ENCODE data around the gene SMURF2.
A peak's percentile ranks its signal among the peaks of the same experiment; 100 is the strongest.

The SMURF2 gene

DNA sequence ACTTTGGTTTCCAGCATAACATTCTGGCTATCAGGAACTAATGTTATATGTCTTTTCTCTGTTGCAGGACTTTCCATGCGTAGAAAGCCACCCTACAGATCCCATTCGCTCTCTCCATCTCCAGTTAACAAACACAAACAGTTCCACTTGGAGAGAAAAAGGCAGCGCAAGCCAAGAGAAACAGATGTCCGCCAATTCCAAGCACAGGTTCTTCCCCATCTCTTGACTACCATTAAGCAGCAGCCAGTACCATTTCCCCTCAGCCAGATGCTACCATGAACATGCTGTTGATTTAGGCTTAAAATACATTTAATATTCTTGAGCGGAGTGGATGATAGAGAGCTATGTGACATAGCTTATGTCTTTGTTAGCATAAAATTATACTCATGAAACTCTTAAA, 132.9 kb downstream of the SMURF2 start:
- H3K36me3 Mint-ChIP-seq, result peaks cover 23% of the 10 kb centered on the region
- H3K4me3 Mint-ChIP-seq, result no peak overlapping the region
- no peaks in the 10 kb centered on the region for H3K9me3 Mint-ChIP-seq
- no peaks in the 10 kb centered on the region for H3K27me3 Mint-ChIP-seq
- no peaks in the 10 kb centered on the region for H3K4me1 Mint-ChIP-seq
- H3K27ac Mint-ChIP-seq, result peak overlapping the region; percentile 31

DNA sequence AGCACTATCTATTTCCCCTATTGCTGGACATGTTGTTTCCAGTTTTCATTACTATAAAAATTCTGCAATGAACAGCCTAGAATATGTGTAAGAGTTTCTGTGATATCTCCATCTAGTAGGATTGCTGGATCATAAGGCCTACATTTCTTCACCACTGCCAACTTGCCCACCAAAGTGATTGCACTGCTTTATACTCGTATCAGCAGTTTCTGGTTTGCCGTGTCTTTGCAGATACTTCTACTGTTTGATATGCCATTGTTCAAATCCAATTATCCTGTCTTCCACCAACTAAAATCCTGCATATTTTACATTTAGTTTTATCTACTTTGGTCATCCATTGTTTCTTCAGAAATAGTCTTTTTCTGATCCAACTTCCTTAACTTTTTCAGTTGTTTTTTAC, 134.2 kb downstream of the SMURF2 start:
- Mint-ChIP-seq H3K36me3 (peaks cover 26% of the 10 kb centered on the region), H3K4me1 (no peaks in the 10 kb centered on the region), H3K4me3 (no peak overlapping the region), H3K27ac (no peak overlapping the region), H3K27me3 (no peaks in the 10 kb centered on the region), H3K9me3 (no peaks in the 10 kb centered on the region)

- peaks cover 12% of the 10 kb centered on the region for H3K4me1 Mint-ChIP-seq
- no peaks in the 10 kb centered on the region for H3K9me3 Mint-ChIP-seq
- no peak overlapping the region for H3K4me3 Mint-ChIP-seq
- H3K27ac Mint-ChIP-seq, result no peak overlapping the region
- H3K27me3 Mint-ChIP-seq, result no peaks in the 10 kb centered on the region
- H3K36me3 Mint-ChIP-seq, result peaks cover 11% of the 10 kb centered on the region
Observed at GRCh38 chr17:64520359-64520758, 141.7 kb downstream of the SMURF2 start.

- H3K4me1 Mint-ChIP-seq, result peaks cover 18% of the 10 kb centered on the region
- H3K36me3 Mint-ChIP-seq, result peaks cover 11% of the 10 kb centered on the region
- H3K27ac Mint-ChIP-seq, result no peak overlapping the region
- no peaks in the 10 kb centered on the region for H3K9me3 Mint-ChIP-seq
- H3K27me3 Mint-ChIP-seq, result no peaks in the 10 kb centered on the region
- no peak overlapping the region for H3K4me3 Mint-ChIP-seq
Observed at GRCh38 chr17:64519601-64520000, 142.5 kb downstream of the SMURF2 start.

DNA sequence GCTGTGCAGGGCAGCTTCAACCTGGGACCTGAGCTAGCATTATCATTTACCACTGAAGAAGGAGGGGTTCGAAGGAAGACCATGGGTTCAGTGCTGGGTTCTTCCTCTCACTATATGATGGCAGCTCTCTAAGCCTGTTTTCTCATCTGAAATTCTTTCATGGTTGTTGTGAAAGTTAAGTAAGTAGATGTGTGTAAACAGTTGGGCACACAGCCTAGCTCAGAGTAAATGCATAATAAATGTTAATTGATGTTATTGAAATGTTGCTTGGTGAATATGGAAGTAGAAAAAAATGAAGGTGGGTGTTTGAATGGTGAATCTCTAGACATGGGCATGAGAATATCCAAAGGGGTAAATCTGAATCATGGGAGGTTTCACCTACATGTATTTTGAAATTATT, 146.3 kb downstream of the SMURF2 start:
- peaks cover 11% of the 10 kb centered on the region for H3K36me3 Mint-ChIP-seq
- H3K27ac Mint-ChIP-seq, result no peak overlapping the region

GRCh38 chr17:64515419-64515818, 146.7 kb downstream of the SMURF2 start:
- peaks cover 45% of the 10 kb centered on the region for H3K4me1 Mint-ChIP-seq
- H3K36me3 Mint-ChIP-seq, result peaks cover 14% of the 10 kb centered on the region
- H3K27me3 Mint-ChIP-seq, result no peaks in the 10 kb centered on the region
- H3K27ac Mint-ChIP-seq, result peak overlapping the region; percentile 15
- H3K9me3 Mint-ChIP-seq, result no peaks in the 10 kb centered on the region
- H3K4me3 Mint-ChIP-seq, result no peak overlapping the region

More for the DNA sequence above, 146.3 kb downstream of the SMURF2 start:
- peaks cover 41% of the 10 kb centered on the region for H3K4me1 Mint-ChIP-seq
- no peaks in the 10 kb centered on the region for H3K9me3 Mint-ChIP-seq
- no peak overlapping the region for H3K4me3 Mint-ChIP-seq
- H3K27me3 Mint-ChIP-seq, result no peaks in the 10 kb centered on the region

- peak overlapping the region; percentile 73 for H3K4me3 Mint-ChIP-seq
- H3K36me3 Mint-ChIP-seq, result peaks cover 26% of the 10 kb centered on the region
- H3K27me3 Mint-ChIP-seq, result no peaks in the 10 kb centered on the region
- no peaks in the 10 kb centered on the region for H3K9me3 Mint-ChIP-seq
- no peak overlapping the region for H3K27ac Mint-ChIP-seq
- H3K4me1 Mint-ChIP-seq, result peaks cover 62% of the 10 kb centered on the region
Observed at GRCh38 chr17:64509179-64509578, 152.9 kb downstream of the SMURF2 start.

- H3K9me3 Mint-ChIP-seq, result no peaks in the 10 kb centered on the region
- H3K36me3 Mint-ChIP-seq, result peaks cover 31% of the 10 kb centered on the region
- no peaks in the 10 kb centered on the region for H3K27me3 Mint-ChIP-seq
- peak overlapping the region; percentile 95 for H3K4me3 Mint-ChIP-seq
- H3K27ac Mint-ChIP-seq, result no peak overlapping the region
- H3K4me1 Mint-ChIP-seq, result peaks cover 62% of the 10 kb centered on the region
Observed at GRCh38 chr17:64508683-64509082, 153.4 kb downstream of the SMURF2 start.

DNA sequence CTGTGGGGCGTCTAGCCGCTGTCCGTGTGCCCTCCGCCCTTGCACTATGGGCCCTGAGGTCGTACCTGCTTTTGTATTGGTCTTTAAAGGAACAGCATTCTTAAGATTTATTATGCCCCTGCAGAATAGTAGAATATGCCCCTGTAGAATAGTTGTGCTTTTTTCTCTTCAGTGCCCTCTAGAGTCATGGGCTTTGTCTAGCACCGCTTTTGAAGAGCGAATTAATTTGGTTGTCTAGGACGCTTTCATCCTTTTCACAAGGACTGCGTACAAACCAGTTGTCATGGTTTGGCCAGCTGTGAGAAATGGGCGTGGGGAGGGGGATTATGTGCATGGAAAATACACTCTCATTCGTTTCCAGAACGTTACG, 154.7 kb downstream of the SMURF2 start:
- Mint-ChIP-seq H3K4me3 (peak overlapping the region; percentile 95), H3K27me3 (no peaks in the 10 kb centered on the region), H3K36me3 (peaks cover 40% of the 10 kb centered on the region), H3K9me3 (no peaks in the 10 kb centered on the region), H3K4me1 (peaks cover 67% of the 10 kb centered on the region), H3K27ac (peak overlapping the region; percentile 99)

DNA sequence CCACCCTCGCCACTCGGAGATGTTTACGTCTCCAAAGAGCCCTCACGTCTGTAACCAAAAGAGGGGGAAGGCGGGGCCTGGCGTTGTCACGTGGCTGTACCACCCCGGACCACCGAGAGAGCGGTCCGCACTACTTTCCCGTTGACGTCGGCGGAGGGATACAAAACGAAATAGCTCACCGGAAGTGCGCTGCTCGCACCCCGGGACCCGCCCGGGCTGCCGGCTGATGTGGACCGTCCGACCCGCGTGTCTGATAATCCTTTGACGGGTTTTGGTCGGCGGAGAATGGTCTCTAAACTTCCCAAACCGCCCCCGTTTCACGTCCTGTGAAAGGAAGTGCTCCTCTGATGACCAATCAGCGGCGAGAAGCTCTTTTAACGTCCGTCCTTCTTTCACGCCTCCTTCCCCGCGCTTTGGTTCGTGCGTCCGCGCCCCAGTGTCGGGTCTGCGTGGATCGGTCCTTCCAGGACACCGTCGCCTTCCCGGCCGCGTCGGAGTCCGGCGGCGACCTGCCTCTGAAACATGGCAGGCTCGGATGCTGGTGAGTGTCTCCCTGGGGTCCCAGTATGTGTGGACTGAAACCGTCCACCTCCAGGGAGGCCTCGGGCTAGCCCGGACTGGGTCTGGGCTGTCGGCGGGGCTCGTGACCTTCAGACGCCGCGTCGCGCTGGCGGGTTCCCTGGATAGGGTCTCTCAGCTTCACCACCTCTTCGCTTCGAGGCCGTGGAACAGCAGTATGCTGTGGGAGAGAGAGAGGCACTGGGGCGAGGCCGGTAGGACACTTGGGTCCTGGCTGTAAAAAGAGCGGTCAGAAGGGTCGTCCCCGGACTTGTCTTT, 155.3 kb downstream of the SMURF2 start, which contains the start of gene CEP95:
CEP95 (plus strand) TSS at position 402 of the 837 bp plus-strand sequence; CDS start at position 523, 121 bp downstream.
- H3K36me3 Mint-ChIP-seq, result peaks cover 46% of the 10 kb centered on the region
- peak within 1 kb of the TSS; percentile 95 for H3K4me3 Mint-ChIP-seq
- H3K9me3 Mint-ChIP-seq, result no peaks in the 10 kb centered on the region
- H3K27ac Mint-ChIP-seq, result peak within 1 kb of the TSS; percentile 99
- H3K27me3 Mint-ChIP-seq, result no peaks in the 10 kb centered on the region
- peaks cover 70% of the 10 kb centered on the region for H3K4me1 Mint-ChIP-seq

- H3K27ac Mint-ChIP-seq, result peak within 1 kb of the TSS; percentile 99
- no peaks in the 10 kb centered on the region for H3K27me3 Mint-ChIP-seq
- no peaks in the 10 kb centered on the region for H3K9me3 Mint-ChIP-seq
- H3K4me1 Mint-ChIP-seq, result peaks cover 71% of the 10 kb centered on the region
- peak within 1 kb of the TSS; percentile 95 for H3K4me3 Mint-ChIP-seq
- peaks cover 49% of the 10 kb centered on the region for H3K36me3 Mint-ChIP-seq
Observed at GRCh38 chr17:64506201-64506575, 155.9 kb downstream of the SMURF2 start, which contains the start of gene DDX5. Gene DDX5, minus strand, starts transcription at chr17:64506289. Its CDS starts 170 bp downstream, at chr17:64506119.

DNA sequence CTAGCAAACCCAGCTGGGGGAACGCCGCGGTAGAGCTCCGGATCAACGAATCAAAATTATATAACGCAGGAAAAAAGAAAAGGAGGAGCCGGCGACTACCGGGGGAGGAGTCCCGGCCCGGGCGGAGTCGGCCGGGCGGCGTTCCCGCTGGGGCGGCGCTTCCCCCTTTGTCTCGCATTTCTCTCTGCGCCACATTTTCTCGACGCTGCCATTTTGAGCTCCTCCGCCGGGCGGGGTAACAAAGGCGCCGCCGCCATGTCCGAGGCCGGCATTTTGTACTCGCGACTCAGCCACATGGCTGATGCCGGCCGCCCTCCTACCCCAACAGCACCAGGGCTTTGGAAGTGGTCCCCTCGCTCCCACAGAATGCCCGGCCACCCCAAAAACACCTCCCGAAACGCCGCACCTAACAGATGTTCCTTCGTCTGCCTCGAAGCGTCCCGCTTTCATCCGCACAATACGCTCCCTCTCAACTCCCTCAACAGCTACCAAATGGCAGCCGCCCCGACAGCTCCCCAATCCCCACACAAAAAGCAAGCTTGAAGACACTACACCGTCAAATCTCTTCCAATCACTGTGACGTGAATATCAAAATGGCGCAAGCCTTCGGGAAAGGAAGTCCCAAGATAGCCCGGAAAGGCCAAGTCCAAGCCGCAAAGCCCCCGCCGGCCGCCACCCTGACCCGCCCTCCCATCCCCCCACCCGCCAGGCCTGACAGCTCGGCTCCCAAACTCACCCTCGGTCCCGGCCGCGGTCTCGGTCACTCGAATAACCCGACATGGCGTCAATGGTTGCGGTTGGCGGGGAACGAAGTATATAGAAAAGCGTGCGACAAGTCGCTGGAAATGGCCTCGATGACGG, 156.5 kb downstream of the SMURF2 start:
- peaks cover 73% of the 10 kb centered on the region for H3K4me1 Mint-ChIP-seq
- H3K9me3 Mint-ChIP-seq, result no peaks in the 10 kb centered on the region
- peaks cover 49% of the 10 kb centered on the region for H3K36me3 Mint-ChIP-seq

DNA sequence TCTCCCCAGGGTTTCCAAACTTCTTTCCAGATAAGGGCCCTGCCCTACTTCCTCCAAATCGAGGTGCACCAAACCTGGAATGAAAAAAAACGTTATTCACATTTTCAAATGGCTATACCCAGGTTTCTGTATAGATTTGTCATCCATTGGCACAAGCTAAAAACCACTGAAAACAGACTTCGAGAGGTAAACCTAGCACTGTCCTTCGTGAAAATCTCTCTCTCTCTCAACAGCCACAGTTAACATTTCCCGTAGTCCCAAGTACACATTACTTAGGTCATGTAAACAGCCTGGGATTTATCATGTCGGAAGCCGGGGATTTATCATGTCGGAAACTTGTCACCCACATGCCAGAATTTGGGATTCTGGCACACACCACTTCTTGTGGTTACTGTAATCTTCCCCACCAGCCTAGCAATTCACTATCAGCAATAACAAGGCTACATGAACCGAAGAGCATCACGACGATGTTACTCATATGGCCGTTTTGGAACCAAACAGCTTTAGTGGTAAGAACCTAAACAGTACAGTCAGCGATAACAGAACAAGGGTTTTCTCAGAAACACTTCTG, 157.3 kb downstream of the SMURF2 start:
- Mint-ChIP-seq H3K4me1 (peaks cover 75% of the 10 kb centered on the region), H3K27ac (peak overlapping the region; percentile 99), H3K9me3 (no peaks in the 10 kb centered on the region), H3K27me3 (no peaks in the 10 kb centered on the region), H3K36me3 (peaks cover 53% of the 10 kb centered on the region), H3K4me3 (peak overlapping the region; percentile 95)

More for the DNA sequence above, 156.5 kb downstream of the SMURF2 start:
- H3K4me3 Mint-ChIP-seq, result peak overlapping the region; percentile 95
- H3K27me3 Mint-ChIP-seq, result no peaks in the 10 kb centered on the region
- peak overlapping the region; percentile 99 for H3K27ac Mint-ChIP-seq

- Mint-ChIP-seq H3K4me3 (peak overlapping the region; percentile 95), H3K9me3 (no peaks in the 10 kb centered on the region), H3K27ac (peak overlapping the region; percentile 99), H3K4me1 (peaks cover 75% of the 10 kb centered on the region), H3K36me3 (peaks cover 57% of the 10 kb centered on the region), H3K27me3 (no peaks in the 10 kb centered on the region)
Observed at GRCh38 chr17:64503821-64504768, 158.0 kb downstream of the SMURF2 start.
